Transverse colon (tissue), 4 donors: ENCODE measurements around the gene NANOGP8. TPM values are rescaled to one million over a fixed set of nuclear protein-coding genes. Genes with fewer than 3 reads are reported as not detected.

Experiments used
- DNase-seq: peaks from one replicate; pipeline ENCODE4 v3.0.0-alpha.2; 2019
- H3K27ac ChIP-seq, 4 donors: fragments of 200-600 bp; sonication (generic); 2 replicates each; pipeline ENCODE4 v1.5.1; 2016 to 2018; ENCODE audit warnings: inconsistent platforms in 4 of 4
- H3K27me3 ChIP-seq: fragments of 200-600 bp; sonication (generic); 2 replicates; pipeline ENCODE4 v1.5.1; 2017; ENCODE audit warnings: inconsistent platforms
- H3K36me3 ChIP-seq, 4 donors: fragments of 200-600 bp; sonication (generic); 2 replicates each; pipeline ENCODE4 v1.5.1; 2017 to 2019; ENCODE audit warnings: inconsistent platforms in 4 of 4
- H3K4me1 ChIP-seq, 4 donors: fragments of 200-600 bp; sonication (generic); 2 replicates each; pipeline ENCODE4 v1.5.1; 2017 to 2020; ENCODE audit warnings: inconsistent platforms in 4 of 4
- H3K4me3 ChIP-seq, 4 donors: fragments of 200-600 bp; sonication (generic); 1 replicate in 1 of 4; 2 replicates in 3 of 4; pipeline versions ENCODE4 v1.5.1 to v1.6.1; 2017 to 2019; ENCODE audit warnings: inconsistent platforms in 4 of 4
- H3K9me3 ChIP-seq, 2 donors: fragments of 200-600 bp; sonication (generic); 2 replicates each; pipeline ENCODE4 v1.5.1; 2017 to 2019; ENCODE audit warnings: inconsistent platforms in 2 of 2
- EP300 ChIP-seq: sonication (generic); formaldehyde crosslinking; IDR thresholded peaks from one replicate; pipeline ENCODE4 v1.6.1; 2017; ENCODE audit warnings: antibody characterized with exemption, low read depth
- POLR2A ChIP-seq: fragments of 450-650 bp; IDR thresholded peaks from one replicate; pipeline ENCODE4 v1.6.1; 2016; ENCODE audit warnings: antibody characterized with exemption, mild to moderate bottlenecking, moderate library complexity
- POLR2AphosphoS5 ChIP-seq, 3 donors: sonication (generic); formaldehyde crosslinking; IDR thresholded peaks; one replicate each; pipeline ENCODE4 v1.6.1; 2016; ENCODE audit warnings: antibody characterized with exemption in 3 of 3
- whole genome bisulfite sequencing, 2 donors: methylation state at CpG; one replicate each; pipeline ENCODE4 v1.1.5; 2018; ENCODE audit warnings: low coverage in 1 of 2; 5-methylcytosine and 5-hydroxymethylcytosine counted together
- in situ Hi-C, 4 donors: fragments of 200-750 bp; cut with MboI; loops; one replicate each; pipeline versions ENCODE4 v1.15.0 to v1.15.1; 2017; ENCODE audit warnings: low sequenced_read_pairs in 3 of 4, low pct_ligation_motif_present in 1 of 4, low pct_unique_long_range_greater_than_20kb in 1 of 4
- intact Hi-C: fragments of 100-400 bp; cut with DNase I; formaldehyde crosslinking; loops from one replicate; pipeline ENCODE4 v1.15.1; 2023; ENCODE audit warnings: low total_unique reads
- total RNA-seq, 4 donors: library from RNA; depleted of rRNA; stranded (reverse); fragments of >200 nt; gene quantifications; one replicate each; pipeline ENCODE4 v1.1.0, GENCODE V29; 2016
- TF ChIP-seq, protein P1 (sequence below), 5 experiments: fragments of 200-600 bp in 3 of 5; fragments of 450-650 bp in 2 of 5; sonication (generic) in 3 of 5; IDR thresholded peaks; 1 replicate in 2 of 5; 2 replicates in 3 of 5; pipeline ENCODE4 v1.5.1; 2016 to 2017; ENCODE audit warnings: antibody characterized with exemption in 5 of 5, inconsistent platforms in 3 of 5, mild to moderate bottlenecking in 2 of 5, moderate library complexity in 1 of 5

Gene NANOGP8
- total RNA-seq, 4 donors from 2014 or later = 0.96 to 5.2 (median 1.1) TPM; not detected in 1

DNA sequence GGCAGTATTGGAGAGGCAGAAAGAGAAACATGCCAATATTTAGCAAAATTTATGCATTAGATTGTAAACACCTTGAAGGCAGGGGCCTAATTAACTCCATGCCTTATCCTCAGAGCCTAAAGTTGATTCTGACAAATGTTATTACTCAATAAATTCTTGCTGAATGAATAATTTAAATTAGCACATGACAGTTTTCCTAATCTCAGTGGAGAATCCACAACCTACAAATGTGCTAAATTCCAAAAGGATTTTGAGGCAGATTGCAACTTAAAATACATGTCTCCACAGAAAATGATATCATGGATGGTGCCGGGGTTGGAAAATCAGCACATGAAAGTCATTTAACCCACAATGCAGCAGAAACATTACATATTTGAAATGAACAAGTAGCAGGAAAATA, 41.1 kb upstream of the NANOGP8 start:
- WGBS, 2 donors = 83 to 94% methylated on average over 1 of the region's 1 CpG
- Histone ChIP-seq H3K36me3 (no peaks in the 10 kb centered on the region), H3K27me3 (no peaks in the 10 kb centered on the region), H3K4me3 (no peak overlapping the region), H3K27ac (no peak overlapping the region), H3K4me1 (no peaks in the 10 kb centered on the region), H3K9me3 (no peaks in the 10 kb centered on the region)
- TF ChIP-seq, protein P1, sequence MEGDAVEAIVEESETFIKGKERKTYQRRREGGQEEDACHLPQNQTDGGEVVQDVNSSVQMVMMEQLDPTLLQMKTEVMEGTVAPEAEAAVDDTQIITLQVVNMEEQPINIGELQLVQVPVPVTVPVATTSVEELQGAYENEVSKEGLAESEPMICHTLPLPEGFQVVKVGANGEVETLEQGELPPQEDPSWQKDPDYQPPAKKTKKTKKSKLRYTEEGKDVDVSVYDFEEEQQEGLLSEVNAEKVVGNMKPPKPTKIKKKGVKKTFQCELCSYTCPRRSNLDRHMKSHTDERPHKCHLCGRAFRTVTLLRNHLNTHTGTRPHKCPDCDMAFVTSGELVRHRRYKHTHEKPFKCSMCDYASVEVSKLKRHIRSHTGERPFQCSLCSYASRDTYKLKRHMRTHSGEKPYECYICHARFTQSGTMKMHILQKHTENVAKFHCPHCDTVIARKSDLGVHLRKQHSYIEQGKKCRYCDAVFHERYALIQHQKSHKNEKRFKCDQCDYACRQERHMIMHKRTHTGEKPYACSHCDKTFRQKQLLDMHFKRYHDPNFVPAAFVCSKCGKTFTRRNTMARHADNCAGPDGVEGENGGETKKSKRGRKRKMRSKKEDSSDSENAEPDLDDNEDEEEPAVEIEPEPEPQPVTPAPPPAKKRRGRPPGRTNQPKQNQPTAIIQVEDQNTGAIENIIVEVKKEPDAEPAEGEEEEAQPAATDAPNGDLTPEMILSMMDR (IDR thresholded peaks at IDR 0.05) = no peak
- TF ChIP-seq EP300 (no peak), POLR2AphosphoS5 (IDR thresholded peaks at IDR 0.05) (no peak), POLR2A (no peak)
- in situ Hi-C loops (no loop called here), intact Hi-C loops (no loop called here)
- no peak for DNase-seq

DNA sequence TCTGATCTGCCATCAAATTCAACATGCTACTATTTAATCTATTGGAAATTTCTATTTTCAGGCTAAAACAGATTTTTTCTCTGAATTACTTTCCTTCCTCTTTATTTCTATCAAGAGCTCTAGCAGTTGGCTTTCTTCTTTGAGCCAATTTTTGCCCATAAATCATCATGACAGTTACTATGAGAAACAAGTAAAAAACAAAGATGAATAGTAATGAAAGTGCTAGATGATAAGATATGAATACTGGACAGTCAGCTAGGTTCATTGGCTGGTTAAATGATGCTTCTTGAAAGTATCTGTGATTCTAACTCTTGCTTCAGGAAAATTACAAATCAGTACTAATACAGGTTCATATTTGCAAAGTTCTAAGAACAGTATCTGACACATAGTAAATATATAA, 38.6 kb upstream of the NANOGP8 start:
- in situ Hi-C loops = no loop called here

DNA sequence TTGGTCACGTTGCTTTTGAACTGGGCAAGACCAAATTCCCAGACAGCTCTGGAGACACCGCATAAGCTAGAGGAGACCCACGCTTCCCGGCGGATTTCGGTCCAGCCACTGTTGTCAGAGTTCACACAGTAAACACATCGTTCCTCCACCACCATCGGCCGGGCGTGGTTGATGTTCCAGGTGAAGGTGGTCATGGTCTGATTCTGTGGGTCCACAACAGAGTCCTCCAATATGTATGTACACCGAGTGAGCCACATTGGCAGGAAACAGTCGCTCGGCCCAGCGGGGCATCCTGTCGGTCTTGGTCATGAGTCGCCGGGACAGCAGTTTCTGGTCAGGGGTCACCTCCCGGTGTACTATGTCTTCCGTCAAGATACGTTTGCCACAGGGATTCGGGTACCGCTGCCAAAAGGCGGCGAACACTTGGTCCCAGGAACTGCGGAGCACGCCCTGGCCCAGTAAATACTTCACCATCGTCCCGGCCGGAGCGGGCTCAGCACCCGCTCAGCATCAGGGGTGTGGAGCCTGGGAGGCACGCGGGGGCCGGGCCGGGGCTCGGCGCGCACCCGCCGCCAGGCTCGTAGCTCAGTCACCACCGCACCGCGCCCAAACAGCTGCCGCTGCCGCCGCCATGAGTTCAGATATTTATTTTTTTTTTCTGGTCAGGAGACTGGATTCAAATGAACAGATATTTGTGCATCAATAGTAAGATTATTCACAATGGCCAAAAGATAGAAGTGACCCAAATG, 36.7 kb upstream of the NANOGP8 start:
- Histone ChIP-seq H3K27me3 (no peaks in the 10 kb centered on the region), H3K4me1 (no peaks in the 10 kb centered on the region), H3K27ac (no peak overlapping the region), H3K36me3 (no peaks in the 10 kb centered on the region), H3K9me3 (no peaks in the 10 kb centered on the region), H3K4me3 (no peak overlapping the region)
- intact Hi-C loops (no loop called here), in situ Hi-C loops (no loop called here)
- 95% methylated on average over 20 to 41 of the region's 47 CpGs for WGBS, 2 donors
- no peak for DNase-seq
- TF ChIP-seq POLR2A (no peak), POLR2AphosphoS5 (IDR thresholded peaks at IDR 0.05) (no peak), EP300 (no peak)
- TF ChIP-seq, protein P1 (IDR thresholded peaks at IDR 0.05) = no peak

More for the DNA sequence above, 38.6 kb upstream of the NANOGP8 start:
- Histone ChIP-seq H3K36me3 (no peaks in the 10 kb centered on the region), H3K9me3 (no peaks in the 10 kb centered on the region), H3K4me3 (no peak overlapping the region), H3K4me1 (no peaks in the 10 kb centered on the region), H3K27ac (no peak overlapping the region), H3K27me3 (no peaks in the 10 kb centered on the region)
- intact Hi-C loops = no loop called here
- no peak for DNase-seq
- TF ChIP-seq, protein P1 (IDR thresholded peaks at IDR 0.05) = no peak
- no peak for TF ChIP-seq POLR2AphosphoS5 (IDR thresholded peaks at IDR 0.05)
- TF ChIP-seq POLR2A = no peak
- TF ChIP-seq EP300 = no peak

DNA sequence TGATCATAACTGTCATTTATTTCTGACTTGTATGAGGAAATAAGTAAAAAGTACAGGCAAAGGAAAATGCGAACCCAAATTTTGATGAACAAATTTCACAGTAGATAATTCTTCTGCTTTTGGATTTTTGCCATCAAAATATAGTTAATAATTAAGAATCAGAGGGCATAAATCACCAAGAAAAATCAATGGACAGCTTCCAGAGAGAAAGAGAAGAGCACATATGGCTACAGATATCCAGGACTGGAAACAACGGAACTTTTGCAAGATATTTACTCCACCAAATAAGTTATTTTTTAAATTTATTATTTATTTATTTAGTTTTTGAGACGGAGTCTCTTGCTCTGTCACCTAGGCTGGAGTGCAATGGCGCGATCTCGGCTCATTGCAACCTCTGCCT, 35.1 kb upstream of the NANOGP8 start:
- TF ChIP-seq EP300 (no peak), POLR2AphosphoS5 (IDR thresholded peaks at IDR 0.05) (no peak), POLR2A (no peak)
- TF ChIP-seq, protein P1 (IDR thresholded peaks at IDR 0.05) = no peak
- H3K9me3 ChIP-seq = no peaks in the 10 kb centered on the region
- in situ Hi-C loops = no loop called here
- H3K27ac ChIP-seq = no peak overlapping the region
- no peak overlapping the region for H3K4me3 ChIP-seq
- no peaks in the 10 kb centered on the region for H3K4me1 ChIP-seq
- 87 to 96% methylated on average over 6 of the region's 6 CpGs for WGBS, 2 donors
- DNase-seq = no peak
- H3K36me3 ChIP-seq = no peaks in the 10 kb centered on the region
- intact Hi-C loops = no loop called here
- H3K27me3 ChIP-seq = no peaks in the 10 kb centered on the region
